NCI-H1417 treated with DMSO at 0.1 percent for 48 hours (cell line): ENCODE measurements around the gene KHDC4.
"Not testable (repeated sequence)": the region's sequence is repeated elsewhere in the genome, so short reads cannot be mapped to it uniquely, and the experiment has no call there.

ENCODE experiments used
- DNase-seq: peaks from one replicate; lab custom pipeline; 2025; lab: John Stamatoyannopoulos, UW

Gene KHDC4

DNA sequence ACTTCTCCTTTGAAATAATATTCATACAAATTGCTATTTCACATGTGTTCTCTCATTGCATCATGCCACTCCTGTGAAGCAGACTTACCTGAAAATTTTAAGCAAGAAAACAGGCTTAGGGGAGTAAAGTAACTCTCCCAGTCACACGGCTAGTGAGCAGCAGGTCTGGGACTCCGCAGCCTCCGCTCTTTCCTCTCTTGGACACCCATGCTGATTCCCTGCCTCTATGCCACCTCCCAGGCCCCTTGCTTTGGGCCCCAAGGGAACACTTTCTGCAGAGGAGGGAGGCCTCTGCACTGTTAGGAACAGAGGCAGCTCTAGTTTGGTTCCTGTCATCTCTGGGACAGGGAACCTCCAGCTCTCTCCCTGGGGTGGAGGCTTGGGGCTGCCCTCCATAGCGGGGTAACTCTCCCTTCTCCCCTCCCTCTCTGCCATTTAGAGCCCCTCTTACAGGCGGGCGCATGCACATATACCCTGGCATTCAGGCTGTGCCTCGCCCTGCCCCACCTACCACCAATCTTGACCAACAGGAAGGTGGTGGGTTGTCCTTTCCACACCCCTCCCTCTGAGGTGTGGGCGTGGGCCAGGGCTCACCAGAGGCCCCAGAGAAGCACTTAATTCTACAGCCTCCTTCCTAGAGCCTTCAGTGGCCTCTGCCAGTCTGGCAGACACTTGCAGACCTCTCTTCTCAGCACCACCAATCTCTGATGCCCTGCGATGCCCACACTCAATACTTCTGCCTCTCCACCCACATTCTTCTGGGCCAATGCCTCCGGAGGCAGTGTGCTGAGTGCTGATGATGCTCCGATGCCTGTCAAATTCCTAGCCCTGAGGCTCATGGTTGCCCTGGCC is 7.0 kb upstream of the KHDC4 start, which contains the start of gene RXFP4:
Gene RXFP4 (plus strand): TSS at position 646 of the 852 bp plus-strand sequence. CDS start 72 bp downstream, at position 718.
- DNase-seq = no peak

DNA sequence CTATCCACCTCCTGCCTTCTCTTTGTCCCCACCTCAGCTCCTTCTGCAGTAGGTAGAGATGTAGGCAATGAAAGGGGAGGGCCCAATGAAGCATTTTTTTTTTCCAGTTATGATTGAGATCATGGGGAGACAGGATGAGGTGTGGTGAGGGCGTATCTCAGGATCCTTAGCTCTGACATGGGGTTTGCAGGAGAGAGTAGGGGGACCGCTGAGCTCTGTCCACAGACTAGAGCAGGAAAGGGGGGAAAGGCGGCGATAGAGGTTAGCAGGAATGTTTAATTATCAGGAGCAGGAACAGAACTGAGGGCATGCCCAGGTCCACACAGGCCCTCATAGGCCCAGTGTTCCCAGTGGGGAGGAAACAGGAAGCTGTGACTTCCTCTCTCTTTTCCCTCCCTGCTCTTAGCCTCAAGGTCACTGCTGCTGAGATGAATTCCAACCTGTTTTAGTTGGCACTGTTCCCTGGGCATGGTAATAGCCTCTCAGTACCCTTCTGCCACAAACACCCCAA is 6.3 kb upstream of the KHDC4 start:
- no peak for DNase-seq

DNA sequence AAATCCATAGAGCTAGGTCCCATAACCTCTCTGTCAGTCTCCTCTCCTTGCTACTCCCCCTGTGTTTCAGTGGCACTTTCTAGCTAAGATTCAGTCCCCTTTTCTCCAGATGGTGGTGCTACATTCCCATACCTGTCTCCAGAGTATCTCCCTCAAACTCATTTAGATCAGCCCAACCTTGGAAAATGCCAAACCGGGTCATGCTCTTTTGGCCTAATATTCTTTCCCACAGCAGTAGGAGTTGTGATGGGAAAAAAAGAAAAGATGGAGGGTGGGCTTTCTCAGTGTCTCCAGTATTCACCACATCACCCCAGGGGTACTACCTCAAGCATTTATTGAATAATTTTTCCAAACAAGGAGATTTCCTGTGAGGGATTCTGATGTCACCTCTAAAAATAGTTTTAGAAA is 4.0 kb upstream of the KHDC4 start:
- no peak for DNase-seq

DNA sequence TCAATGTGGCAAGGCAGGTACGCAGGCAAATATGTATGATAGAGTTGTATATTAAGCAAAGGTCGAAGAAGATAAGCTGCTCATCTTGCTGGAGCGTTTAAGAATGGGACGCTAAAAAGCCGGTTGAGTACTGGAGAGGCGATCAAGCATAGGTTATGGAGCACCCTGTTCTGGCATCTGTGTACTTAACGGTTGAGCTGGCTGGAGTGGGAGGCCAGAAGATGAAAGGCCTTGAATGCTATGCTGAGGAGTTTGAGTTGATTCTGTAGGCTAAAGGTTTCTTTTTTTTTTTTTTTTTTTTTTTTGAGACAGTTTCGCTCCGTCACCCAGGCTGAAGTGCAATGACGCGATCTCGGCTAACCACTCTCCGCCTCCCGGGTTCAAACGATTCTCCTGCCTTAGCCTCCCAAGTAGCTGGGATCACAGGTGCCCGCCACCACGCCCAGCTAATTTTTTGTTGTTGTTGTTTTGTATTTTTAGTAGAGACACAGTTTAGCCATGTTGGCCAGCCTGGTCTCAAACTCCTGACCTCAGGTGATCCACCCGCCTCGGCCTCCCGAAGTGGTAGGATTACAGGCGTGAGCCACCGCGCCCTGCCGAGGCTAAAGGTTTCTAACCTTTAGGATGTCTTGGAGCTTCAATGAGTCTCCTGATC is 850 bp upstream of the KHDC4 start:
- DNase-seq = no peak

DNA sequence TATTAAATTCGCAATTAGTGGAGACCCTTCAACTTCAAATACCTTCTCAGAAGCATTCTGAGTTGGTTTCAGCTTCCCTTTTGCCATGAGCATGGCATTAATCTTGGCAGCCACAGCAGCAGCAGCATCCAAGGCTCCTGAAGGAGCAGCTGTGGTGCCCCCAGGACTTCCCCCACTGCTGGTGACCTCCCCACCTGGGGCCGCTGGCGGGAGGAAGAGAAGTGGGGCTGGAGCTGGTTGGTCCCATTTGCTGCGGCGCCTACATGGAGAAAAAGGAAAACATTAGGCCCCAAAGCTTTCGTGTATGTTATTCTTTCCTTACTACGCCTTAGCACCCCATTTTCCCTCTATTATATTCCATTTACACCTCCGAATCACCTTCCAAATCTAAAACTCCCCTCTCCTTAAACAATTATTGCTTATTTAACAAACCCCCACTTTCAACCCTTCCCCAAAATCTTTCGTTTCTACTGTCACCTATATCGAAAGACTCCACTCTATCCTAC is 569 bp downstream of the KHDC4 start:
- DNase-seq = no peak

DNA sequence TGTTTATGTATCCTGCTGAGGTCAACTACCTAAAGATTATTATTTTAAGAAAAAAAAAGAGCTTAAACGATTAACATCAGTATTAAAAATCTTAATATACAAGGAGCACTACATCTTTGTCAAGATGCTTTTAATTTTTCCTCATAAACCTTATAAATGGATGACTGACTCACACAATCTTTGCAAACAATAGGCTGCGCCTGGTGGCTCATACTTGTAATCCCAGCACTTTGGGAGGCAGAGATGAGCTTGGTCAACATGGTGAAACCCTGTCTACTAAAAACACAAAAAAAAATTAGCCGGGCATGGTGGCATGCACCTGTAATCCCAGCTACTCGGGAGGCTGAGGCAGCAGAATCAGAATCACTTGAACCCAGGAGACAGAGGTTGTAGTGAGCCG is 1.7 kb downstream of the KHDC4 start:
- DNase-seq = no peak

DNA sequence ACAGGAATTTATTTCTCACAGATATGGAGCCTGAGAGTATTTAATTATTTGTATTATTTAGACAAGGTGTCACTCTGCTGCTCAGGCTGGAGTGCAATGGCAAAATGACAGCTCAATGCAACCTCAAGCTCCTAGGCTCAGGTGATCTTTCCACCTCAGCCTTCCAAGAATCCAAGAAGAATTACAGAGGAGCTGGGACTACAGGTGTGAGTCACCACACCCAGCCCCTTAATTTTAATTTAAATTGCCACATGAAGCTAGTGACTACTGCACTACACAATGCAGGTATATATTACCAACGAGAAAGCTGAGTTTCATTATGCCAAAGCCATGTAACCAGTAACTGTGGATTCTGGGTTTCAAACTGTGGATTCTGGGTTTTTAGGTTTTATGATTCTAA is 2.1 kb downstream of the KHDC4 start:
- no peak for DNase-seq

DNA sequence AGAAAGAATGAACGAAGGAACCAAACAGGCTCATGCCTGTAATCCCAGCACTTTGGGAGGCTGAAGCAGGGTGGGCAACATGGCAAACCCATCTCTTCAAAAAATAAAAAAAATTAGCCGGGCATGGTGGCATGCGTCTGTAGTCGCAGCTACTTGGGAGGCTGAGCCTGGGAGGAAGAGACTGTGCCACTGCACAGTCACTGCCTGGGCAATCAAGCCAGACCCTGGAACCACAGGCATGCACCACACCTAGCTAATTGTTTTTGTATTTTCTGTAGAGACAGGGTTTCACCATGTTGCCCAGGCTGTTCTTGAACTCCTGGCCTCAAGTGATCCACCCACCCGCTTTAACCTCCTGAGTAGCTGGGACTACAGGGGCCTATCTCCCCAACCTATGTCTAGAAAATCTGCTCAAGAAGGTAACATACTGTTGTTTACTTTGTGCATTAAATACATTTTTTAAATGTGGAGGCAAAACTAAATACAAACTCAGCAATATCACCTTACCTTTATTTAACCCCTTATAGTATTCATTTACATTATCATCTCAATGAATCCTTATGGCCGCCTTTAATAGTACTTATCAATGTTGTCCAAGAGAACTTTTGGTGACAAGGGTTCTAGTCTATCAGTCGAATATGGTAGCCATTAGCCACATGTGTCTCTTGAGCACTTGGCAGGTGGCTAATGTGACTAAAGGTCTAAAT is 2.7 kb downstream of the KHDC4 start:
- DNase-seq = no peak

DNA sequence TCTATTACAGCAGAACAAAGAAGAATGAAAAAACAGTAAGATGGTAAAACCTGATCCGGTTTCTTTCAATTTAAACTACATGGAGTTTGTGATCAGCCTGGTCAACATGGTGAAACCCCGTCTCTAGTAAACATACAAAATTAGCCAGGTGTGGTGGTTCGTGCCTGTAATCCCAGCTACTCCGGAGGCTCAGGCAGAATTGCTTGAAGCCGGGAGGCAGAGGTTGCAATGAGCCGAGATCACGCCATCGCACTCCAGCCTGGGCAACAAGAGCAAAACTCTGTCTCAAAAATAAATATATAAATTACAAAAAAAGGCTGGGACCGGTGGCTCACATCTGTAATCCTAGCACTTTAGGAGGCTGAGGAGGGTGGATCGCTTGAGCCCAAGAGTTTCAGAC is 3.5 kb downstream of the KHDC4 start:
- DNase-seq = not testable (repeated sequence)

DNA sequence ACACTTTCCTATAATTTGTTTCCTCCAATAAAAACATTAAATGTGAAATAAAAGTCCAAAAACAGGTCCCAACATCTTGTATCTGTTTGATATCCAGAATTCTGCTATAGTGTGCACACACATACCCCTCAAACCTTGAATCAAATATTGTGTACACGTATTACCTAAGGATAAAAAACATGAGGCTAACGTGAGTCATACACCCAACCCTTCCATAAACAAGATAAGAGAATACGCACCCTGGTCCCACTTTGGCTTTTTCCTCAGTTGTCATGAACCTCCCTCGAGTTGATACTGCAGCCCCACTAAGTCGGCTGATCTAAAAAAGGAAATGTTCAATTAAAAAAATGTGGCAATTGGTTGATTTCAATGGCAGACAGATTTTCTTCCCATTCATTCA is 5.2 kb downstream of the KHDC4 start:
- no peak for DNase-seq

DNA sequence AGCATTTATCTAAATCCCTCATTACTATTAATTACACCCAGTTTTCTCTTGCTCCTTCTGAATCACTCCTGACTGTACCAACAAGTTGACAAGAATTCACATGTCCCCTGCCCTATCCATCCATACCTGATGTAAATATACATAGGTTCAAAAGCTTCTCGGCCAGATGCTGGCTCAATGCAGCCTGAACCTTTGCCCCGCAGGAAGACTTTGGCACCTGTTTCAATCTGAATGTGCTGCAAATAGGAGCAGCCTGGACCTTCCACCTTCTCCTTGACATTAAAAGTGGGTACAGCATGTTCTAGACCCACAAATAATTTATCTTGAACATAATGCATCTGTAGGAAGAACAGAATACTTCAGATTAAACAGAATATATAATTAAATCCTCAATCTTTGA is 8.7 kb downstream of the KHDC4 start:
- DNase-seq = no peak

DNA sequence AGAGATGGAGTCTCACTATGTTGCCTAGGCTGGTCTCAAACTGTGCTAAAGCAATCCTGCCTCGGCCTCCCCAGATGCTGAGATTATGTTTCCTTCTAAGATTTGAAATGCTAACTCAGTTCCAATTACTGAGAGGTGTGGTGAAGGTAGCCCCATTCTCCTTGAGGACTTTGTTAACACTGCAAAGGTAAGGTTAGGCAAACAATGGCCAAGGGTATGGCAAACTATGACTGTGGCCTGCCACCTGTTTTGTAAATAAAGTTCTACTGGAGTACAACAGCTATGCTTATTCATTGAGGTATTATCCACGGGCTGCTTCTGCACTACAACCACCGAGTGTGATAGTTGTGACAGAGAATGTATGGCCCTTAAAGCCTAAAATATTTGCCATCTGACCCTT is 13.5 kb downstream of the KHDC4 start:
- no peak for DNase-seq

DNA sequence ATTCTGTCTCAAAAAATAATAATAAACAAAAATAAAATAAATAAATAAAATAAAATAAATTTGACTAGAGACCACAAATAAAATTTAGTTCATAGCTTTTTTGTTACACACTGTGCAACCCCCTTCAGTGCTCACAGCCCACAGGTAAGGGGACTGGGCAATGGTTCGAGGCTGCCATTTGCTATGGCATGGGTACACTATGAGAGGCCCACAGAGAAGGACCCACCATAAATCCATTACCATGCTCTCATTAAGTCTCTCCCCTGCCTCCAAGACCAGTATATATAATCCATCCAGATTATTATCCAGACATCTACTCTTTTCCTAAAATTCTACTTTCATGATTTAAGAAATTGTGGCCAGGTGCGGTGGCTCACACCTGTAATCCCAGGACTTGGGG is 14.4 kb downstream of the KHDC4 start:
- no peak for DNase-seq

DNA sequence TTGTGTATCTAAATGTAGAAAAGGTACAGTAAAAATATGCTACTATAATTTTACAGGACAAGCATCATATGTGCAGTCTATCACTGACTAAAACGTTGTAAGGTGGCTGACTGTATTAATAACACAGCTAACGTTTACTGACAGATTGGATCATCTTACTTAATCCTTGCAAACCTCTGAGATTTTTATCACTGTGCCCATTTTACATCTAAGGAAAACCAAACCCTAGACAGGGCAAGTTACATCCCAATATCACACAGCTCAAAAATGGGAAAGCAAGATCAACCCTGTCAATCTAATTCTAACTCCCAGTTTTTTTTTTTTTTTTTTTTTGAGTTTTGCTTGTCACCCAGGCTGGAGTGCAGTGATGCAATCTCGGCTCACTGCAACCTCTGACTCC is 15.6 kb downstream of the KHDC4 start:
- DNase-seq = no peak

DNA sequence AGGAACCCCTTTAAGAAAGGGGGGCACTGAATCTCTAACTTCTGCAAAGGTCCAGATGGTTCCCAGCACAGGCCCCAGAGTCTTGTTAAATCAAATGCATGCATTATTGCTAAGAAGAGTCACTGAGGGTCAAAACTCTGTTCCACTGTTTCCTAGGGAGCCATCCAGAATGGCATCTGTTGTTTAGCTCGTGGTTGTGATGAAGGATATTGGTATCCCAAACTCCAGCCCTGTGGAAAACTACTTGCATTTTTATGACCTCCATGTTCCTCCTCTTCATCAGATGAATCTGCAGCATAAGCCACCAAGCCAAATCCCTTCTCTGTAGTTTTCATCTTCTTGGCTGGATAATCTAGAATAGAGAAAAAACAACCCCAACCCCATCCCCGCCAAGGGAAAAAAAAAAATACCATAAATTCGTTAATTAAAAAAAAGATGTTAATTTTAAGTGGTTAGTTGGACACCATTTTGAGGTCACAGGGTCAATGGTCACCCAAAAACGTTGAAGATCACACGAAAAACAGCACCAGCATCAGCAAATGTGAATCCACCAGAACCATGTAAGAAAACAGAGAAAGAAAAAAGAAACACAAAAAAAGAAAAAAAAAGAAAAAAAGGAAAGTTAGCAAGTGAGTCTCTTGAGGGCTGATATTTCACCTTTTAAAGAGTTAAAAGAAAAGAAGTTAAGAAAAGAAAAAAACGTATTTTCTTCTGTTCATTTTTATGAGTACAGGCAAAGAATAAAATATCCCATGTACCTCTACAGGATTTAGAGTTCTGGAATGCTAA is 20.1 kb downstream of the KHDC4 start:
- DNase-seq = no peak

DNA sequence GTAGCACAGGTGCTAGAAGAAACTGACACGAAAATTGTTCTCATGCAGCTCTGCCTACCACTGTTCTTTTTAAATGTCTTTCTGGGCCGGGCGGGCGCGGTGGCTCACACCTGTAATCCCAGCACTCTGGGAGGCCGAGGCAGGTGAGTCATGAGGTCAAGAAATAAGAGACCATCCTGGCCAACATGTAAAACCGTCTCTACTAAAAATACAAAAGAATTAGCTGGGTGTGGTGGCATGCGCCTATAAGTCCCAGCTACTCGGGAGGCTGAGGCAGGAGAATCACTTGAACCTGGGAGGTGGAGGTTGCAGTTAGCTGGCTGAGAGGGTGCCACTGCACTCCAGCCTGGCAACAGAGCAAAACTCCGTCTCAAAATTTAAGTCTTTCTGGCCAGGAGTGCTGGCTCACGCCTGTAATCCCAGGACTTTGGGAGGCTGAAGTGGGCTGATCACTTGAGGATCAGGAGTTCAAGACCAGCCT is 22.1 kb downstream of the KHDC4 start:
- no peak for DNase-seq

DNA sequence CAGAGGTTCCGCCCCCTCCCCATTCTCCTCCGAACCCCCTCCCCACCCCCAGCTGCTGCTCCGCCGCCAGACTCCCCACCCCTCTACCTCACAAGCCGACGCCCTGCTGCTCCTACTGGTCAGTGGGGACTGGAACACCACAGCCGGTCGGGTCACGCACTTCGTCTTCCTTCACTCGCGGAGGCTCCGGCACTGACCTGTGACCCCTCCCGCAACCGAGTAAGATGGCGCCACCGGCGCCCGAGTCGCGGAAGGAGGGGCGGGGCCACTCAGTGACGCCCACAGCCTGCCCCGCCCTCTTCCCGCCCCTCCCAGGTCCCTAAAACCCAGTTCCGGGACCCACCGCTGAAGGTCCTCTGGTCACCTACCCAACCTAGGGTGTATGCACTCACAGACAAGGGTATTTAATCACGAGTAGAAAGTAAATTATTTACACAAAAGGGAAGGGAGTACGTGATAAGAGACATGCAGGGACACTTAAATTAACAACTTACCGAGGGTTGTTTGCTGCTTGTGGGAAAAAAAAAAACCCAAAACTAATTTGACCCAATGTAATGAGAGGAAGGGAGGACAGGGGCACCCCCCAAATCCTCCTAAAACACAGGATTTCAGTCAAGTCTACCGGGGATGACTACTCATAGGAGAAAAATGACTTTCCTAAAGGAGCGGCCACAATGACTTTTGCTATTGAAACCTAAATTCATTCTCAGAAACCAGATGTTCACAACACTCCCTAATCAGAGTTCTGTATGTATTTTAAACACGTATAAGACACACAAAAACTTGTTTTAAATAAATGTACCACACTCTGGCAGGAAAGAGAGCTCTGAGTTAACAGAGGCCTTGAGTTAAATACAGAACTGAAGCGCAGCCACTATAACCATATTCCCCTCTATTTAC is 22.8 kb downstream of the KHDC4 start, which contains the start of gene RIT1:
Gene RIT1 (minus strand): TSS at position 194 of the 900 bp plus-strand sequence. CDS start 588 bp downstream, outside the sequence.
- DNase-seq = no peak

DNA sequence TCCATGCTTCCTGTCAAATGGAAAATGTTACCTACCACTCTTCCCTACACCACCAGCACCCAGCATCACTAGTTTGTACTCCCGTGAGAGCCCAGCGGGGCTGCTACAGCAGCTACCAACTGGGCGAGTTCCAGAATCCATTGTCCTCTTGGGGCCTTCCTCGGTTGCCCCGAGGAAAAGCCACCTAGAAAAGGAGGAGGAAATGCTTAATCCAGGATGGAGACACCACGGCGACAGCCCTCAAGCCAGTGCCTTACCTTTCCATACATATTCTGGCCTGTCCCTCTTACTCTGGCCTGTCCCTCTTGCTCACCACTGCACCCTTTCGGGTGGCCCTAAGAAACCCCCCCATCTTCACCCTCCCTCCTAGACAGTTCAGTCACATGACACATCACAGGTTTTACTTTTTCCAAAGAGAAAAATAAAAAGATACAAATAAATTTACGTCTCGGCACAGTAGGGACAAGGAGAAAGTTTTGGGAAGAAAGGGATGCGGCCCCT is 23.5 kb downstream of the KHDC4 start:
- DNase-seq = no peak

DNA sequence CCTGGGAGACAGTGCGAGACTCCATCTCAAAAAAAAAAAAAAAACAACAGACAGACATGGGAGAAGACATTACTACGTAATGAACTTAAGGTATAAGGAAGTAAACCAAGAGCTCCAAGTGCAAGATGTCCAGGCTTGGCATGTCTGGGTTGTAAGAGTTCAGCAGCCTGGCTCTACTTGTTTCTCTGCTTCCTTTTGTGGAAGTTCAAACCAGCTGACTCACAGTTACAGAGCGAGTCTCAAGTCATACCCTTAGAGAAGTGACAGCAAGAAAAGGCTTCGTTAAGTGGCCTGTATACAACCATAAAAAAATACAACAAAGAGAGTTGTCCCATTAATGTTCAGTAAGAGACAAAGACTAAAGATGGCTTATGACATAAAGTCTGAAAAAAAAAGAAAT is 24.3 kb downstream of the KHDC4 start:
- no peak for DNase-seq

DNA sequence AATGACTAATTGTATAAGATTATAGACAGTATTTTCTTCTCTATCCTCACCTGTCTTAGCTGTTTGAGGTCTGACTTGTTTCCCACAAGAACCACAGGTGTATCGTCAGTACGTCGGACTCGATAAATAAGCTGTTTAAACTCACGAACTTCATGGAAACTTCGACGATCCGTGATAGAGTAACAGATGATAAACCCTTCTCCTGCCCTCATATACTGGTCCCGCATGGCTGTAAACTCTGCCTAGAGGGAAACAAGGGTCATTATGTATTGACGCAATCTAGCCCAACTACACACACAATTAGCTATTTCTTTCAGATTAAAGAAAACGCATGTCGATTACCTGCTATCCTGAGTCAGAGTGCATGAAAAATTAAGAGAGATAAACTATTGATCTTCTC is 30.0 kb downstream of the KHDC4 start:
- DNase-seq = no peak
